ENCODE measurements around the gene FEM1A. TPM values are rescaled to one million over a fixed set of nuclear protein-coding genes. Genes with fewer than 3 reads are reported as not detected.

FEM1A gene
- total and polyA plus RNA-seq, 2 of the 13 experiments (the other 11 are each of a cell fraction or from before 2014, with no cell fraction given), result 3.2 to 10.8 TPM

DNA sequence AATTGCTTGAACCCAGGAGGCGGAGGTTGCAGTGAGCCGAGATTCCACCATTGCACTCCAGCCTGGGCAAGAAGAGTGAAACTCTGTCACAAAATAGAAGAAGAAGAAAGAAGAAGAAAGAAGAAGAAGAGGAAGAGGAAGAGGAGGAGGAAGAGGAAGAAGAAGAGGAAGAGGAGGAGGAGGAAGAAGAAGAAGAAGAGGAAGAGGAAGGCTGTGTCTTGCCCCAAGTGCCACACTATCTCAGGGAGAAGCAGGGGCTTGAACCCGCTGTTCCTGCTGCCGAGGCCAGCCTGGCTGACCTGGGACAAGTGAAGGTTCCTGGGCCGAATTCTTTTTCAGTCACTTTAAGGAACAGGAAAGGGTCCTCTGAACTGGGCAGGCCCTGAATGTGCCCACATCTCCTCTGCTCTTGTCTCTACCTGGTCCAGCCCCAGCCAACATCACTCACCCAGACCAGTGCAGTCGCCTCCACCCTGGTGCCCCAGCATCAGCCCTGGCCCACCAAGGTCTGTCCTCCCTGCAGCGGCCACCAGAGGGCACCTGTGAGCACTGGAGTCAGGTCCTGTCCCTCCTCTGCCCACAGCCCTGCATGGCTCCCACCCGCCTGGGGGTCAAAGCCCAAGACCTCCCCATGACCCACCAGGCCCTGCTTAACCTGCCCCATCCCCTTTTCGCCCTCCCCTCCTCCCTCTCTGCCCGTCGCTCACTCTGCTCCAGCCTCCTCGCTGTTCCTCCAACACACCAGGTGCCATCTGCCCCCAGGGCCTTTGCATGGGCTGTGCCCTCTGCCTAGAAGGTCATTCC, 20.0 kb downstream of the FEM1A start (continued):
- TF ChIP-seq FOXA3 (CRISPR knock-in tag; IDR thresholded peaks at IDR 0.05) (no peak), ZNF747 (CRISPR knock-in tag; IDR thresholded peaks at IDR 0.05; ENCODE audit: borderline replicate concordance) (no peak), TBL1XR1 (IDR thresholded peaks at IDR 0.05; ENCODE audit: borderline replicate concordance, low read length, partially characterized antibody) (no peak), SP1 (IDR thresholded peaks at IDR 0.05) (no peak), SP1 (CRISPR knock-in tag; IDR thresholded peaks at IDR 0.05) (peak; percentile 44; the same call in 1 of the 2 replicates), ARNT (IDR thresholded peaks at IDR 0.05) (no peak), ZNF549 (CRISPR knock-in tag; IDR thresholded peaks at IDR 0.05) (no peak), MAFK (conservative IDR thresholded peaks at IDR 0.05 in 1 of 2, IDR thresholded peaks at IDR 0.05 in 1 of 2; ENCODE audit: low read length in 2 of 2) (no peak), ZNF615 (CRISPR knock-in tag; IDR thresholded peaks at IDR 0.05; ENCODE audit: borderline replicate concordance) (no peak), TOPORS (CRISPR knock-in tag; IDR thresholded peaks at IDR 0.05) (no peak), SOX13 (IDR thresholded peaks at IDR 0.05) (no peak), SOX13 (CRISPR knock-in tag; conservative IDR thresholded peaks at IDR 0.05 in 1 of 2, IDR thresholded peaks at IDR 0.05 in 1 of 2) (no peak), ZNF550 (CRISPR knock-in tag; IDR thresholded peaks at IDR 0.05; ENCODE audit: borderline replicate concordance) (no peak), ZBTB20 (CRISPR knock-in tag; IDR thresholded peaks at IDR 0.05; ENCODE audit: borderline replicate concordance, low read depth) (peak; percentile 42; the same call in 1 of the 2 replicates), CEBPG (CRISPR knock-in tag; IDR thresholded peaks at IDR 0.05) (no peak), SMARCC2 (IDR thresholded peaks at IDR 0.05) (no peak), EP300 (IDR thresholded peaks at IDR 0.05; ENCODE audit: low read depth in 2 of 2, low read length in 2 of 2) (no peak), EP300 (CRISPR knock-in tag; IDR thresholded peaks at IDR 0.05; ENCODE audit: borderline replicate concordance) (no peak), MAFF (IDR thresholded peaks at IDR 0.05; ENCODE audit: low read depth, low read length) (no peak), ZNF292 (CRISPR knock-in tag; IDR thresholded peaks at IDR 0.05; ENCODE audit: borderline replicate concordance, low read depth) (0 out of 2 replicates have a peak, but pooled peaks have one; percentile 36), ZSCAN9 (CRISPR knock-in tag; IDR thresholded peaks at IDR 0.05; ENCODE audit: borderline replicate concordance) (no peak)
- TF ChIP-seq, protein P1, sequence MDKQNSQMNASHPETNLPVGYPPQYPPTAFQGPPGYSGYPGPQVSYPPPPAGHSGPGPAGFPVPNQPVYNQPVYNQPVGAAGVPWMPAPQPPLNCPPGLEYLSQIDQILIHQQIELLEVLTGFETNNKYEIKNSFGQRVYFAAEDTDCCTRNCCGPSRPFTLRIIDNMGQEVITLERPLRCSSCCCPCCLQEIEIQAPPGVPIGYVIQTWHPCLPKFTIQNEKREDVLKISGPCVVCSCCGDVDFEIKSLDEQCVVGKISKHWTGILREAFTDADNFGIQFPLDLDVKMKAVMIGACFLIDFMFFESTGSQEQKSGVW (CRISPR knock-in tag; IDR thresholded peaks at IDR 0.05; ENCODE audit: borderline replicate concordance), result no peak
- TF ChIP-seq, protein P2, sequence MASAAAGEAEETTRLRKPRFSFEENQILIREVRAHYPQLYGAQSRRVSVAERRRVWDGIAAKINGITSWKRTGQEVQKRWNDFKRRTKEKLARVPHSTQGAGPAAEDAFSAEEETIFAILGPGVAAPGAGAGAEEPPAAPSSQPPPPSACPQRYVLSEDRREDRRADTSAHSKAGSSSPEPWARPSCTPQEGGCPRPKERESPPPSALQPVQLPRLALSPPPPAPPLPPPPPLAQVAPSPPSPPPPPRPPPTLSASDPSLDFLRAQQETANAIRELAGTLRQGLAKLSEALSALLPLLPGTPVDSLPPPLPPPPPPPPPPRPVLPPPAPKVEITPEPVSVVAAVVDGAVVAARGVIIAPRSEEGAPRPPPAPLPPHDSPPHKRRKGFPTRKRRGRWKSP (CRISPR knock-in tag; IDR thresholded peaks at IDR 0.05), result 0 out of 2 replicates have a peak, but pooled peaks have one; percentile 21
- TF ChIP-seq, protein P3, sequence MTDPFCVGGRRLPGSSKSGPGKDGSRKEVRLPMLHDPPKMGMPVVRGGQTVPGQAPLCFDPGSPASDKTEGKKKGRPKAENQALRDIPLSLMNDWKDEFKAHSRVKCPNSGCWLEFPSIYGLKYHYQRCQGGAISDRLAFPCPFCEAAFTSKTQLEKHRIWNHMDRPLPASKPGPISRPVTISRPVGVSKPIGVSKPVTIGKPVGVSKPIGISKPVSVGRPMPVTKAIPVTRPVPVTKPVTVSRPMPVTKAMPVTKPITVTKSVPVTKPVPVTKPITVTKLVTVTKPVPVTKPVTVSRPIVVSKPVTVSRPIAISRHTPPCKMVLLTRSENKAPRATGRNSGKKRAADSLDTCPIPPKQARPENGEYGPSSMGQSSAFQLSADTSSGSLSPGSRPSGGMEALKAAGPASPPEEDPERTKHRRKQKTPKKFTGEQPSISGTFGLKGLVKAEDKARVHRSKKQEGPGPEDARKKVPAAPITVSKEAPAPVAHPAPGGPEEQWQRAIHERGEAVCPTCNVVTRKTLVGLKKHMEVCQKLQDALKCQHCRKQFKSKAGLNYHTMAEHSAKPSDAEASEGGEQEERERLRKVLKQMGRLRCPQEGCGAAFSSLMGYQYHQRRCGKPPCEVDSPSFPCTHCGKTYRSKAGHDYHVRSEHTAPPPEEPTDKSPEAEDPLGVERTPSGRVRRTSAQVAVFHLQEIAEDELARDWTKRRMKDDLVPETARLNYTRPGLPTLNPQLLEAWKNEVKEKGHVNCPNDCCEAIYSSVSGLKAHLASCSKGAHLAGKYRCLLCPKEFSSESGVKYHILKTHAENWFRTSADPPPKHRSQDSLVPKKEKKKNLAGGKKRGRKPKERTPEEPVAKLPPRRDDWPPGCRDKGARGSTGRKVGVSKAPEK (CRISPR knock-in tag; IDR thresholded peaks at IDR 0.05; ENCODE audit: borderline replicate concordance), result no peak
- TF ChIP-seq, protein P4, sequence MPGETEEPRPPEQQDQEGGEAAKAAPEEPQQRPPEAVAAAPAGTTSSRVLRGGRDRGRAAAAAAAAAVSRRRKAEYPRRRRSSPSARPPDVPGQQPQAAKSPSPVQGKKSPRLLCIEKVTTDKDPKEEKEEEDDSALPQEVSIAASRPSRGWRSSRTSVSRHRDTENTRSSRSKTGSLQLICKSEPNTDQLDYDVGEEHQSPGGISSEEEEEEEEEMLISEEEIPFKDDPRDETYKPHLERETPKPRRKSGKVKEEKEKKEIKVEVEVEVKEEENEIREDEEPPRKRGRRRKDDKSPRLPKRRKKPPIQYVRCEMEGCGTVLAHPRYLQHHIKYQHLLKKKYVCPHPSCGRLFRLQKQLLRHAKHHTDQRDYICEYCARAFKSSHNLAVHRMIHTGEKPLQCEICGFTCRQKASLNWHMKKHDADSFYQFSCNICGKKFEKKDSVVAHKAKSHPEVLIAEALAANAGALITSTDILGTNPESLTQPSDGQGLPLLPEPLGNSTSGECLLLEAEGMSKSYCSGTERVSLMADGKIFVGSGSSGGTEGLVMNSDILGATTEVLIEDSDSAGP (CRISPR knock-in tag; IDR thresholded peaks at IDR 0.05; ENCODE audit: borderline replicate concordance), result peak; percentile 23; the same call in 1 of the 2 replicates
